Karpas-422 (cell line): ENCODE measurements around the gene NDUFB5. TPM values are rescaled to one million over a fixed set of nuclear protein-coding genes. Genes with fewer than 3 reads are reported as not detected.
A peak's percentile ranks its signal among the peaks of the same experiment; 100 is the strongest.
"Not testable (repeated sequence)": the region's sequence is repeated elsewhere in the genome, so short reads cannot be mapped to it uniquely, and the experiment has no call there.

Source experiments
- DNase-seq: peaks from one replicate; pipeline ENCODE4 v3.0.0-alpha.2; 2015
- H2AFZ ChIP-seq: fragments of 200-600 bp; sonication (generic); 2 replicates; pipeline ENCODE4 v1.6.1; 2014; ENCODE audit warnings: antibody characterized with exemption, low read length, mixed read lengths
- H3K27ac ChIP-seq: fragments of 200-600 bp; sonication (generic); 2 replicates; pipeline ENCODE4 v1.5.1; 2014; ENCODE audit warnings: mild to moderate bottlenecking, low read length, moderate library complexity
- H3K27me3 ChIP-seq: fragments of 200-600 bp; sonication (generic); 2 replicates; pipeline ENCODE4 v1.6.1; 2014; ENCODE audit warnings: low read length, mixed read lengths
- H3K36me3 ChIP-seq: fragments of 200-600 bp; sonication (generic); 2 replicates; pipeline ENCODE4 v1.6.1; 2014; ENCODE audit warnings: low read length, mixed read lengths; ENCODE audit not compliant: insufficient read depth
- H3K4me1 ChIP-seq: fragments of 200-600 bp; sonication (generic); 2 replicates; pipeline ENCODE4 v1.6.1; 2014; ENCODE audit warnings: mild to moderate bottlenecking, low read length, mixed read lengths
- H3K4me2 ChIP-seq: fragments of 200-600 bp; sonication (generic); 2 replicates; pipeline ENCODE4 v1.6.1; 2014; ENCODE audit warnings: low read length, low read depth, mild to moderate bottlenecking; ENCODE audit not compliant: poor library complexity, severe bottlenecking
- H3K4me3 ChIP-seq: fragments of 200-600 bp; sonication (generic); 2 replicates; pipeline ENCODE4 v1.5.1; 2014; ENCODE audit warnings: mild to moderate bottlenecking, antibody characterized with exemption, low read length, mixed read lengths
- H3K79me2 ChIP-seq: fragments of 200-600 bp; sonication (generic); 2 replicates; pipeline ENCODE4 v1.6.1; 2014; ENCODE audit warnings: mild to moderate bottlenecking, low read length, mixed read lengths
- H3K9ac ChIP-seq: fragments of 200-600 bp; sonication (generic); 2 replicates; pipeline ENCODE4 v1.6.0; 2014; ENCODE audit warnings: low read length
- H3K9me2 ChIP-seq: fragments of 200-600 bp; sonication (generic), shearing (Covaris generic); replicated peaks from 2 replicates; pipeline ENCODE4 v1.6.0; 2014; ENCODE audit warnings: mild to moderate bottlenecking, low read length, moderate library complexity; ENCODE audit not compliant: insufficient read depth
- H3K9me3 ChIP-seq: fragments of 300-700, 200-600 bp; sonication (generic); 2 replicates; pipeline ENCODE4 v1.6.1; 2014; ENCODE audit warnings: low read length, mixed read lengths
- H4K20me1 ChIP-seq: fragments of 200-600 bp; sonication (generic); 2 replicates; pipeline ENCODE4 v1.6.1; 2014; ENCODE audit warnings: mild to moderate bottlenecking, antibody characterized with exemption, low read length, low read depth; ENCODE audit not compliant: insufficient read depth
- total RNA-seq: library from RNA; depleted of rRNA; stranded (reverse); fragments of >200 nt; shearing (Covaris generic); gene quantifications from 2 replicates; pipeline ENCODE4 v1.2.3, GENCODE V29; 2014; ENCODE audit warnings: low replicate concordance

The NDUFB5 gene
- total RNA-seq, 1 experiment from 2014 or later = 132 TPM

DNA sequence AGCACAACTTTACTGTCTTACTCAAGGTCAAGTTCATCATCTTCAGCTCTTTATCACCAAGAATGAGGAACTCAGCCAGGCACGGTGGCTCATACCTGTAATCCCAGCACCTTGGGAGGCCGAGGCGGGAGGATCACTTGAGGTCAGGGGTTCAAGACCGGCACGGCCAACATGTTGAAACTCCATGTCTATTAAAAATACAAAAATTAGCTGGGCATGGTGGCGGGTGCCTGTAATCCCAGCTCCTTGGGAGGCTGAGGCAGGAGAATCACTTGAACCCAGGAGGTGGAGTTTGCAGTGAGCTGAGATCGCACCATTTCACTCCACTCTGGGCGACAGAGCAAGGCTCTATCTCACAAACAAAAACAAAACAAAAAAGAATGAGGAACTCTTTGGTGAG is 39.2 kb downstream of the NDUFB5 start:
- H3K4me1 ChIP-seq, H3K79me2 ChIP-seq, H2AFZ ChIP-seq, H3K9me2 ChIP-seq, H3K4me3 ChIP-seq, DNase-seq, H3K9ac ChIP-seq, H3K4me2 ChIP-seq, H3K9me3 ChIP-seq, H3K27ac ChIP-seq, H3K27me3 ChIP-seq, H4K20me1 ChIP-seq, H3K36me3 ChIP-seq: not testable (repeated sequence)

DNA sequence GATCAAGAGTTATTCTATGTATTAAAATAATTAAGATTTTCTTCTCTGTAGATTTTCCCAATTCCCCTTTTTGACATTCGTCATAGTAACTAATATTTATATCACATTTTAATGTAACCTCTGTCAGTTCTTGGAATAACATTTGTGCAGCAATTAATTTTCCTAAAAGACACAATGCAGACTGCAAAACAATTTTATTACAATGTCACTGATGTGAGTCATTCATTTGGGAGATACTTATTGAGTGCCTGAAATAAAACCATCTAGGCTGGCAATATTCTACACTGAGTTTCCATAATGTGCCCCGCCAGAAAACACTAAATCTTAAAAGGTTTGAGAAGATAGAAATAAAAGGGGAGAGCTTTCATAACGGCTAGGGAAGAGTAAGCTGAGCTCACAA is 41.6 kb downstream of the NDUFB5 start:
- Histone ChIP-seq H3K27ac (no peak overlapping the region), H2AFZ (peak overlapping the region; percentile 38; the same call in 1 of the 2 replicates), H3K9me3 (no peaks in the 10 kb centered on the region), H3K4me1 (no peaks in the 10 kb centered on the region), H3K9me2 (no peaks in the 10 kb centered on the region), H3K9ac (no peak overlapping the region), H3K27me3 (no peaks in the 10 kb centered on the region), H3K79me2 (no peaks in the 10 kb centered on the region), H3K4me2 (no peak overlapping the region), H3K36me3 (no peaks in the 10 kb centered on the region), H4K20me1 (no peaks in the 10 kb centered on the region), H3K4me3 (no peak overlapping the region)
- DNase-seq = no peak

DNA sequence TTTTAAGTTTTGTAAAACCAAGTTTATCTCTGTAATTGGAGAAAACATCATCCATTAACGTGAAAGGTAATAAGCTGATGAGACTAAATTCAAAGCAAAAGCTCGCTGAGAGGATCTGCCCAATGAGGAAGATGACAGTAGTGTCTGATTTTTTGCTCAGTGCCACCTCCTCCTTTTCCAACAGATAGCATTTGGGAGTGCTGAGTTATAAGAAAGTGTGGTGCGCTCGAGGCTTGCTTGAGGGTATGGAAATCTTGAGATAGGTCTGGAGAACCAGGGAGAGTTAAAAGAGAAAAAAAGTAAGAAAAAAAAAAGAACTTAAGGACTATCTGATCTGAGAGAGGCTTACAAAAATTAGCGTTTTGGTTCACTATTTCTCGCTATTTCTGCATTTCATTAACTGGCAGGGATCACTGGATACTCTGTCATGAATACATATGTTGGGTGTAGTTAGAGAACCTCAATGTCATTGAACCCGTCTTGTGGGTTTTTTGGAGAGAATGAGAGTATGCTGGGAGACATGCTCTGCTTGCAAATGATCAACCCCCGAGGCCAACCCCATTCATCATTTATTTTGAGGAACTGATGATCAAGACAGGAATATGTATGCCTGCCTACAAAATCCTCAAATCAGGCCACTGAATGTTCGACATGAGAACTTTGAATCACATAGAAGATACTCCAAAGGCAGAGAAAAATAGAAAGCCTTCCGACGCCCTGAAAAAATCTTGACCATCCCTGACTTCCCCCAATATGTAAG is 47.3 kb downstream of the NDUFB5 start:
- no peaks in the 10 kb centered on the region for H3K9me2 ChIP-seq
- H2AFZ ChIP-seq = peak overlapping the region; percentile 88
- H3K4me1 ChIP-seq = peaks cover 33% of the 10 kb centered on the region
- peaks cover 38% of the 10 kb centered on the region for H3K79me2 ChIP-seq
- DNase-seq = peak; percentile 58
- H3K27ac ChIP-seq = peak overlapping the region; percentile 62
- peak overlapping the region; percentile 90 for H3K9ac ChIP-seq
- H3K4me2 ChIP-seq = peak overlapping the region; percentile 82
- no peaks in the 10 kb centered on the region for H3K9me3 ChIP-seq
- peaks cover 8% of the 10 kb centered on the region; the same call in 1 of the 2 replicates for H3K36me3 ChIP-seq
- H4K20me1 ChIP-seq = 0 out of 2 replicates have a peak, but pooled peaks cover 9% of the 10 kb centered on the region
- H3K4me3 ChIP-seq = peak overlapping the region; percentile 86
- no peaks in the 10 kb centered on the region for H3K27me3 ChIP-seq

GRCh38 chr3:179652447-179653095 is 48.0 kb downstream of the NDUFB5 start, which contains the start of gene USP13:
Gene USP13, plus strand, starts transcription at chr3:179653040. Its CDS starts 186 bp downstream, at chr3:179653226.
- Histone ChIP-seq H3K4me2 (peak within 1 kb of the TSS; percentile 97), H3K4me3 (peak within 1 kb of the TSS; percentile 86), H3K79me2 (peaks cover 43% of the 10 kb centered on the region), H3K9me2 (no peaks in the 10 kb centered on the region), H3K4me1 (peaks cover 33% of the 10 kb centered on the region), H2AFZ (peak within 1 kb of the TSS; percentile 88), H3K9ac (peak within 1 kb of the TSS; percentile 90), H3K36me3 (peaks cover 8% of the 10 kb centered on the region; the same call in 1 of the 2 replicates), H3K9me3 (no peaks in the 10 kb centered on the region), H3K27ac (peak within 1 kb of the TSS; percentile 82), H3K27me3 (no peaks in the 10 kb centered on the region), H4K20me1 (0 out of 2 replicates have a peak, but pooled peaks cover 9% of the 10 kb centered on the region)
- peak; percentile 94 for DNase-seq

DNA sequence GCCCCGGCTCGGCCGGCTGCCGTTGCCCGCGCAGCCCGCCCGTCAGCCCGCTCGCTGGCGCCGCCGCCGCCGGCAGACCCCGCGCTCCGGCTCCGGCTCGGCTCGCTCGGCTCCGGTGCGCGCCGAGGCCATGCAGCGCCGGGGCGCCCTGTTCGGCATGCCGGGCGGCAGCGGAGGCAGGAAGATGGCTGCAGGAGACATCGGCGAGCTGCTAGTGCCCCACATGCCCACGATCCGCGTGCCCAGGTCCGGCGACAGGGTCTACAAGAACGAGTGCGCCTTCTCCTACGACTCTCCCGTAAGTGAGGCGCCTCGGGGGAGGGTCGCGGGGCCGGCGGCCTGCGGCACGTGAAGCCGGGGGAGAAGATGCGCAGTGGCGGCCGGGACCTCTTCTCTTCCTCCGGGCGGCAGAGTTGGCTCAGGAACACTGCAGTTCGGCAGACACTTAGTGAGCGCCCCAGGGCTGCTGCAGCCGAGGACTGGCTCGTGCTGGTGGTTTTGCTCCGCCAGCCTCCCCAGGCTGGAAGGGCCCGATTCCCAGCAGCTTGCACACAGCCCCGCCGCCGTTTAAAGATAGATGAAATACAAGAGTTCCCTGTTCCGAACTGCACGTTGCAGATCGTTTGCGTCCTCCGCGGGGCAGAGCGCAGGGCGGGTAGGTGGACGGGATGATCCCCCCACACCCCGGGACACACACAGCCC is 48.7 kb downstream of the NDUFB5 start:
- H2AFZ ChIP-seq = peak overlapping the region; percentile 79; the same call in 1 of the 2 replicates

DNA sequence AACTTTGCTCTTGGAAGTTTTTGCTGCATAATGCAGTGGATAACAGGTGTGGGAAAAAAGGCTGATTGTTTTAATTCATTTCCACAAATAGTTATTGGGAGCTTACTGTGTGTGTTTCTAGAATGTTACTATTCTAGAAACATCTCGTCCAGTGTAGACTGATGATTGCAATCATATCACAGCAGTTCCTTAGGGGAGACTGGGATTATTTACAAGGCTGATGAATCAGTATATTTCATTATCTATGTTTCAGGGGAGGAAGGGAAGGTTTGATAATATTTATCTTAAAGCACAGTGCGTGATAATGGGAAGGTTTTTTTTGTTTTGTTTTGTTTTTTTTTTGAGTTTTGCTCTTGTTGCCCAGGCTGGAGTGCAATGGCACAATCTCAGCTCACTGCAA is 50.6 kb downstream of the NDUFB5 start:
- Histone ChIP-seq H2AFZ (no peak overlapping the region), H3K4me2 (peak overlapping the region; percentile 97), H3K9me3 (no peaks in the 10 kb centered on the region), H3K4me3 (peak overlapping the region; percentile 86), H3K27ac (no peak overlapping the region), H3K79me2 (peaks cover 70% of the 10 kb centered on the region), H3K4me1 (peaks cover 47% of the 10 kb centered on the region), H3K9ac (peak overlapping the region; percentile 90; the same call in 1 of the 2 replicates), H3K9me2 (no peaks in the 10 kb centered on the region), H3K36me3 (peaks cover 8% of the 10 kb centered on the region; the same call in 1 of the 2 replicates), H3K27me3 (no peaks in the 10 kb centered on the region), H4K20me1 (peaks cover 19% of the 10 kb centered on the region; the same call in 1 of the 2 replicates)
- DNase-seq = no peak

More for the DNA sequence above, 48.7 kb downstream of the NDUFB5 start:
- peak; percentile 86 for DNase-seq
- Histone ChIP-seq H3K27ac (peak overlapping the region; percentile 82), H3K36me3 (peaks cover 8% of the 10 kb centered on the region; the same call in 1 of the 2 replicates), H3K4me2 (peak overlapping the region; percentile 97), H3K9me2 (no peaks in the 10 kb centered on the region), H3K9ac (peak overlapping the region; percentile 90), H3K4me1 (peaks cover 38% of the 10 kb centered on the region), H3K4me3 (peak overlapping the region; percentile 86), H3K27me3 (no peaks in the 10 kb centered on the region), H4K20me1 (peaks cover 10% of the 10 kb centered on the region; the same call in 1 of the 2 replicates), H3K9me3 (no peaks in the 10 kb centered on the region), H3K79me2 (peaks cover 50% of the 10 kb centered on the region)

DNA sequence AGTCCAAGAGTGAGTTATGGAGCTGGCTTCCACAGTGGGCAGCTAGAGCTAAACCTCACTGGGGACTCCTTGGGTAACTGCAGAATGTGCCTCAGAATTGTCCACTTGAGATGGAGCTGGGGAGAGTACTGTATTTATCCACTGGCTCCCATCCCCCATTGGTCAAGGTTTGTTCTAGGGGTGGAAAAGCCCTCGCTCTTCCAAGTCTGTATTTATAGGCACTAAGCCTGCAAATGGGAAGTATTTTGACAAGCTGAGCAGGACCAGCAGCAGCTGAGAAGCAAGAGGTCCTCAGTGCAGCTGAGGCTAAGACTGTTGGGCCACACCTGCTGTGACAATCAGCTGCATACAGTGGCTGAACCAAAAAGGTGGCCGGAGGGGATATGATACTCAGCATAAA is 54.0 kb downstream of the NDUFB5 start:
- peaks cover 8% of the 10 kb centered on the region; the same call in 1 of the 2 replicates for H3K36me3 ChIP-seq

More for the DNA sequence above, 54.0 kb downstream of the NDUFB5 start:
- no peak for DNase-seq
- peaks cover 24% of the 10 kb centered on the region for H4K20me1 ChIP-seq
- no peak overlapping the region for H3K4me3 ChIP-seq
- H3K27ac ChIP-seq = no peak overlapping the region
- H3K27me3 ChIP-seq = no peaks in the 10 kb centered on the region
- H3K4me1 ChIP-seq = peaks cover 35% of the 10 kb centered on the region
- no peaks in the 10 kb centered on the region for H3K9me2 ChIP-seq
- no peak overlapping the region for H3K9ac ChIP-seq
- H3K9me3 ChIP-seq = no peaks in the 10 kb centered on the region
- H3K79me2 ChIP-seq = peaks cover 98% of the 10 kb centered on the region
- H3K4me2 ChIP-seq = no peak overlapping the region
- H2AFZ ChIP-seq = no peak overlapping the region
